Testis (tissue), 3 donors: ENCODE results near the gene NHERF1. TPM values are rescaled to one million over a fixed set of nuclear protein-coding genes. Genes with fewer than 3 reads are reported as not detected.

Experiments
- DNase-seq: peaks from one replicate; pipeline ENCODE4 v3.0.0-alpha.2; 2019
- H3K27ac ChIP-seq, 2 donors: fragments of 200-600 bp; sonication (generic); one replicate each; pipeline ENCODE4 v1.5.1; 2019
- H3K27me3 ChIP-seq: fragments of 200-600 bp; sonication (generic); one replicate; pipeline ENCODE4 v1.5.1; 2019
- H3K36me3 ChIP-seq: fragments of 200-600 bp; sonication (generic); one replicate; pipeline ENCODE4 v1.5.1; 2017; ENCODE audit warnings: low read depth; ENCODE audit errors: missing control alignments
- H3K4me1 ChIP-seq: fragments of 200-600 bp; sonication (generic); one replicate; pipeline ENCODE4 v1.5.1; 2019
- H3K4me3 ChIP-seq, 2 donors: fragments of 200-600 bp; sonication (generic); one replicate each; pipeline ENCODE4 v1.5.1; 2017 to 2019
- H3K9me3 ChIP-seq: fragments of 200-600 bp; sonication (generic); one replicate; pipeline ENCODE4 v1.5.1; 2017
- POLR2A ChIP-seq: fragments of 450-650 bp; IDR thresholded peaks from one replicate; pipeline ENCODE4 v1.6.1; 2017; ENCODE audit warnings: antibody characterized with exemption, mild to moderate bottlenecking, moderate library complexity
- WGBS, 2 donors: methylation state at CpG; one replicate each; pipeline ENCODE4 v1.1.5; 2018; 5-methylcytosine and 5-hydroxymethylcytosine counted together
- intact Hi-C: fragments of 100-400 bp; cut with DNase I; formaldehyde crosslinking; loops from one replicate; pipeline ENCODE4 v1.15.1; 2023; ENCODE audit warnings: low total_unique reads
- polyA plus RNA-seq: library from polyadenylated mRNA; stranded (reverse); fragments of 350-450 nt; fragmentation: Illumina TruSeq; extraction: RNeasy Lipid Tissue Mini Kit (QIAGEN cat#74804); gene quantifications from one replicate; pipeline ENCODE4 v1.2.3, GENCODE V29; 2014; ENCODE audit warnings: low read depth, low replicate concordance; ENCODE audit not compliant: insufficient read depth
- total RNA-seq, 2 donors: library from RNA; depleted of rRNA; stranded (reverse); fragments of >200 nt; gene quantifications; one replicate each; pipeline ENCODE4 v1.2.3, GENCODE V29; 2016
- TF ChIP-seq, protein P1 (sequence below), 3 experiments: fragments of 450-650 bp in 2 of 3; fragments of 200-600 bp in 1 of 3; sonication (generic) in 1 of 3; IDR thresholded peaks; one replicate each; pipeline ENCODE4 v1.5.1; 2016 to 2019; ENCODE audit warnings: antibody characterized with exemption in 3 of 3, mild to moderate bottlenecking in 2 of 3, moderate library complexity in 1 of 3

NHERF1 gene
- total and polyA plus RNA-seq, 3 donors from 2014 or later: 26.9 to 69.2 (median 28.6) TPM

DNA sequence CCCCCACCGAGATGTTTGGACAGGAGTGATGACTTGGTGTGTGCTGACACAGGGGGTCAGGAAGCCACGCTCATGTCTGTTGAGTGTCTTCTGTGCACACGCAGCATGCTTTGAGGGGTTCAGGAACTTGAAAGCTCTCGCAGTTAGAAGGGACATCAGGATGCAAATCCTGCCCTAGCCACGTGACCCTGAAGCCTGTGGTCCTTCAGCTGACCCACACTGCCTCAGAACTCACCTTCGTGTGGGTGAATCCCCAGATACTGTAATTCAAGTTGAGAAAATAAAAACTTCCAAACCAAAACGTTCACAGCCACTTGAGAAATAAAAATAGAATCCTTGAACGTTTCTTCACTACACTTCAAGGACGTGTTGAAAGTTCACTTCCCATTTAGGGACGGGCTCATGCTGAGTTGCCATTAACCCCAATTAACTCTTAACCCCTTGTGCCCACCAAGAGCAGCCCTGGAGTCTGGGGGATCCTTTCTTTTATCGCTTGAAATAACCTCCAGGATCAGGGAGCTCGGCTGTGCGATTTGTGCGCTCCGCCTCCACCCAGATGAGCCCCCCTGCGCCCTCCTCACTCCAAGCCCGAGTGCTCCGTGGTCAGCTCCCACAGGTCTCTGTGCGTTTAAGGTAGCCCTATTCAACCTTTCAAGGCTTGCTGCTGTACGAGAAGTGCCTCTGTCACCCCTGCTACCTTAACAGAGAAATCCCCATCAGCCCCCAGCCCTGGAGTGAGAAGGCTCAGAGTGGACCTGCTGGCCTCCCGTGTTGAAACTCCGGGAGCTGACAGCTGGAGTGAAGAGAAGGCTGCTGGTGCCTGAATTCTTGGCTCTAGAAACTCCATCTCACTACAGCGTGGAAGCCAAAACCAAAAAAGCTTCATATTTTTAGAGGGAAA, 63.9 kb downstream of the NHERF1 start:
- DNase-seq: peak; percentile 20
- Histone ChIP-seq H3K4me1 (no peaks in the 10 kb centered on the region), H3K36me3 (no peaks in the 10 kb centered on the region), H3K4me3 (no peak overlapping the region), H3K9me3 (no peaks in the 10 kb centered on the region), H3K27ac (no peak overlapping the region), H3K27me3 (no peaks in the 10 kb centered on the region)
- intact Hi-C loops: no loop called here
- TF ChIP-seq POLR2A: no peak
- TF ChIP-seq, protein P1, sequence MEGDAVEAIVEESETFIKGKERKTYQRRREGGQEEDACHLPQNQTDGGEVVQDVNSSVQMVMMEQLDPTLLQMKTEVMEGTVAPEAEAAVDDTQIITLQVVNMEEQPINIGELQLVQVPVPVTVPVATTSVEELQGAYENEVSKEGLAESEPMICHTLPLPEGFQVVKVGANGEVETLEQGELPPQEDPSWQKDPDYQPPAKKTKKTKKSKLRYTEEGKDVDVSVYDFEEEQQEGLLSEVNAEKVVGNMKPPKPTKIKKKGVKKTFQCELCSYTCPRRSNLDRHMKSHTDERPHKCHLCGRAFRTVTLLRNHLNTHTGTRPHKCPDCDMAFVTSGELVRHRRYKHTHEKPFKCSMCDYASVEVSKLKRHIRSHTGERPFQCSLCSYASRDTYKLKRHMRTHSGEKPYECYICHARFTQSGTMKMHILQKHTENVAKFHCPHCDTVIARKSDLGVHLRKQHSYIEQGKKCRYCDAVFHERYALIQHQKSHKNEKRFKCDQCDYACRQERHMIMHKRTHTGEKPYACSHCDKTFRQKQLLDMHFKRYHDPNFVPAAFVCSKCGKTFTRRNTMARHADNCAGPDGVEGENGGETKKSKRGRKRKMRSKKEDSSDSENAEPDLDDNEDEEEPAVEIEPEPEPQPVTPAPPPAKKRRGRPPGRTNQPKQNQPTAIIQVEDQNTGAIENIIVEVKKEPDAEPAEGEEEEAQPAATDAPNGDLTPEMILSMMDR (IDR thresholded peaks at IDR 0.05): no peak
- WGBS, 2 donors: 45 to 51% methylated on average over 23 of the region's 23 CpGs

DNA sequence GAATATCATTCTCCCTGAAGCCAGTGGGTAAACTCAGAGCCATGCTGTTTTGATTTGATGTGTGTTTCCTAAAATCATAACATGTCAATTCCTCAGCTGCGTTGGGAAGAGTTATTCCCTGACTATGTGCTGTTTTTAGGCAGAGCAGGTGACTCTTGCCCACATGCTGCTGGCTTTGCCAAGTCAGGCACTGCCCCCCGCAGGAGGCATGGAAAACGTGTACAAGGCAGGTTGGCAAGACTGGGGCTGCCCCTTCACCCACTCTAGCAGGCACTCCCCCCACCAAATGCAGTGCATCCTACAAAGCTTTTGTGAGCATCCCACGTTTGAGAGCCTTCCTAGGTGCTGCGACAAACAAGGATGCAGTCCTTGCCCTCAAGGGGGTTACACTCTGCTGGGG, 66.0 kb downstream of the NHERF1 start:
- no peak for TF ChIP-seq POLR2A
- TF ChIP-seq, protein P1 (IDR thresholded peaks at IDR 0.05): no peak
- 91 to 94% methylated on average over 5 of the region's 5 CpGs for WGBS, 2 donors
- Histone ChIP-seq H3K27ac (no peak overlapping the region), H3K4me3 (no peak overlapping the region), H3K4me1 (no peaks in the 10 kb centered on the region), H3K27me3 (no peaks in the 10 kb centered on the region), H3K36me3 (no peaks in the 10 kb centered on the region), H3K9me3 (no peaks in the 10 kb centered on the region)
- DNase-seq: no peak
- intact Hi-C loops: no loop called here

DNA sequence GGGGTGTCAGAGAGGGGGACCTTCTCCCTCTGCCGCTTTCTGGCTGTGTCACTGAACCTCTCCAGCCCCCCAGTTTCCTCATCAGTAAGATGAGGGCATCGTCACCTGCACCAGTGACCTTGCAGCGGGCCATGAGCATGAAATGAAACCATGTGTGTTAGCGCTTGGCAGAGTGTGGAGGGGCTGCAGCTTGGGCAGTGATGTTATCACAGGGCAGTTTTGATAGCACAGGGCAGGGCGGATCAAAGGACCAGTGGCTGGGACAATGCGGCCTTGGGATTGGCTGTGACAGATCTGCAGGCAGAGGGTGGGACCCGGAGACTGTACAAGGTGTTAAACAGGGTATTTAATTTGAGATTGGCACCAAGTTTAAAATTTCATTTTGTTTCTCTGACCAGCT, 66.6 kb downstream of the NHERF1 start:
- intact Hi-C loops: no loop called here
- H3K4me3 ChIP-seq: no peak overlapping the region
- H3K27me3 ChIP-seq: no peaks in the 10 kb centered on the region
- H3K36me3 ChIP-seq: no peaks in the 10 kb centered on the region
- no peak for DNase-seq
- H3K4me1 ChIP-seq: no peaks in the 10 kb centered on the region
- H3K9me3 ChIP-seq: no peaks in the 10 kb centered on the region
- WGBS, 2 donors: 90 to 95% methylated on average over 7 of the region's 7 CpGs
- TF ChIP-seq, protein P1 (IDR thresholded peaks at IDR 0.05): no peak
- TF ChIP-seq POLR2A: no peak
- no peak overlapping the region for H3K27ac ChIP-seq

DNA sequence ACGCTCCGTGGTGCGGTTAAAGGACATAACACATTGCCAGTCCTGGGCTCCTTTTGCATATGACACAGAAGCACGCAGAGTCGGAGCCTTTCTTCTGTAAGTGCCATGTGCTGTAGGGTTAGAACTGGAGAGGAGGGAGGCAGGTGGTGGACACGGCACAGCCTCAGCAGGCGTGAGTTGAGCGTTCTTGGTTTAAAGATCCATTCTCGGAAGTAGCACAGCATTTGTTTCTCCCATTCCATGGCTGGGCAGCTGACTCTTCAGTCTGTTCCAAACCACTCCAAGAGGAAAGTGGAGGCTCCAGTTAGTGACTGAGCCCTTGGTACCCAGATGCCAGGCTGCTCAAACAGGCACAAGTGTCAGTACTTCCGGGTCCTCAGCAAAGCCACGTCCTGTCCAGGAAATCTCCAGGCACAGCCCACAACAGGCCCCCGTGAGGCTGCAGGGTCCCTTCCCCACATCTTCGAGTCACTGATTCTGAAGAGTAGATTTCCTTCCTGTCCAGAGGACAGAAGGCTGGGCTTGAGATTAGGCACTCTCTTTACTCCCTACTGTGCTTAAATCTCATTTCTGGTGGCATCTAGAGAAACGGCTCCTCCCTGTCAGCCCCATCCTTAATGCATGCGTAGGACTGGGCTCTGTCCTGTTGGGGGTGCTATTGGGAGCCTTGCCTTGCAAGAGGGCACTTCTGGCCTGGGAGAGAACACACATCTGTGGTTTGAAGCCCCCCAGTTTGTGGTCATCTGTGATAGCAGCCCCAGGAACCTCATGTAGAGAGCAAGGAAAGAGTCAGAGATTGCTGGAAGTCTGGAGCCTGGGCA, 67.3 kb downstream of the NHERF1 start:
- Histone ChIP-seq H3K36me3 (no peaks in the 10 kb centered on the region), H3K4me3 (no peak overlapping the region), H3K4me1 (no peaks in the 10 kb centered on the region)

More for the DNA sequence above, 67.3 kb downstream of the NHERF1 start:
- H3K27me3 ChIP-seq: no peaks in the 10 kb centered on the region
- no peak for DNase-seq
- intact Hi-C loops: no loop called here
- no peaks in the 10 kb centered on the region for H3K9me3 ChIP-seq
- 89 to 90% methylated on average over 15 of the region's 15 CpGs for WGBS, 2 donors
- TF ChIP-seq POLR2A: no peak
- TF ChIP-seq, protein P1 (IDR thresholded peaks at IDR 0.05): no peak
- H3K27ac ChIP-seq: no peak overlapping the region
